Breast epithelium (tissue), 4 donors: ENCODE data around the gene SLC9A4. TPM values are rescaled to one million over a fixed set of nuclear protein-coding genes. Genes with fewer than 3 reads are reported as not detected.

Experiments used
- DNase-seq, 2 donors: peaks; one replicate each; pipeline ENCODE4 v3.0.0-alpha.2; 2019; ENCODE audit warnings: low spot score in 2 of 2
- H3K27ac ChIP-seq, 2 donors: fragments of 200-600 bp; sonication (generic) in 1 of 2; one replicate each; pipeline ENCODE4 v1.5.1; 2016 to 2019; ENCODE audit warnings: mild to moderate bottlenecking in 1 of 2
- H3K27me3 ChIP-seq, 2 donors: fragments of 200-600 bp; sonication (generic) in 1 of 2; one replicate each; pipeline versions ENCODE4 v1.5.1 to v1.6.0; 2017 to 2019; ENCODE audit warnings: control low read depth in 1 of 2, mild to moderate bottlenecking in 1 of 2
- H3K36me3 ChIP-seq: fragments of 200-600 bp; one replicate; pipeline ENCODE4 v1.5.1; 2019
- H3K4me1 ChIP-seq, 2 donors: fragments of 200-600 bp; sonication (generic); one replicate each; pipeline ENCODE4 v1.5.1; 2016 to 2019; ENCODE audit warnings: control low read depth in 1 of 2
- H3K4me3 ChIP-seq, 3 donors: fragments of 200-600 bp; sonication (generic); 1 replicate in 2 of 3; 2 replicates in 1 of 3; pipeline ENCODE4 v1.5.1; 2016 to 2019; ENCODE audit warnings: mild to moderate bottlenecking in 3 of 3, moderate library complexity in 2 of 3
- H3K9me3 ChIP-seq, 2 donors: fragments of 200-600 bp; sonication (generic) in 1 of 2; one replicate each; pipeline ENCODE4 v1.5.1; 2016 to 2019; ENCODE audit warnings: control low read depth in 1 of 2
- CTCF ChIP-seq, 3 donors: fragments of 450-650 bp; IDR thresholded peaks; one replicate each; pipeline ENCODE4 v1.5.1; 2016 to 2017; ENCODE audit warnings: antibody characterized with exemption in 3 of 3, mild to moderate bottlenecking in 3 of 3, moderate library complexity in 3 of 3
- POLR2A ChIP-seq: fragments of 450-650 bp; IDR thresholded peaks from one replicate; pipeline ENCODE4 v1.6.1; 2016; ENCODE audit warnings: antibody characterized with exemption, mild to moderate bottlenecking, moderate library complexity
- POLR2AphosphoS5 ChIP-seq, 3 donors: sonication (generic); formaldehyde crosslinking; IDR thresholded peaks; one replicate each; pipeline ENCODE4 v1.6.1; 2017; ENCODE audit warnings: antibody characterized with exemption in 3 of 3
- intact Hi-C: fragments of 100-400 bp; cut with DNase I; formaldehyde crosslinking; loops from one replicate; pipeline ENCODE4 v1.15.1; 2023; ENCODE audit warnings: low total_unique reads
- total RNA-seq, 3 donors: library from RNA; depleted of rRNA; stranded (reverse); fragments of >200 nt; gene quantifications; one replicate each; pipeline ENCODE4 v1.1.0, GENCODE V29; 2016

The SLC9A4 gene
- total RNA-seq, 3 donors from 2014 or later: not detected

- H3K4me1 ChIP-seq: peaks cover 0 to 4% of the 10 kb centered on the region in 2 donors
- intact Hi-C loops: no loop called here
Observed at GRCh38 chr2:102484310-102485061, 11.5 kb downstream of the SLC9A4 start.

DNA sequence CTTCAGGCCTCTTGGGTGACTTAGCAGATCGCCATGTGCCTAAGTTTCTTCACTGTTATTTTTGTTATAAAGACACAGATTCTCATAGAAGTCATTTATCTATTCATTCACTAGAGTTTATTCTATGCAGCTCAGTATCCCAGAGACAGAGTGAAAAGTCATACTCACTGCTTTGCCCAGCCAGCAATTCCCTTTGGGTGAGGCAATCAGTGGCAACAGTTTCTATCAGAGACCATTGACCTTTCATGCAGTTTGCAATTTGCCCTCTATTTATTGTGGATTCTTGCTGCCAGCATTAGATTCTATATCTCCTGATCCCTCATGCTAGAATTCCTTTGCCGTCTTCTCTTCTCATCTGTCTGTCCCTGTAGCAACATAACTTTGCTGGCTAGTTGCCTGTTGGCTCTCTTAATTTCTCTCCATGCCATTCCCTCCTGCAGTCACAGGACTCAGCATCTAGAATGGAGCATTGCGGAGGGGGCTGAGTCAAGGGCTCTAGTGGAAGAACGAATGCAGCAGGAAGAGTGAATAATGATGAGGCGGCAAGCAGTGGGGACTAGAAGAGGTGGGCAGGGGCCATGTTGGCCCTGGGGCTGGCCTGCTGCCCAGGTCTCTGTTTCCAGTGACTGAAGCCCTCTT lies 12.2 kb downstream of the SLC9A4 start:
- no peak for DNase-seq

More at GRCh38 chr2:102484310-102485061, 11.5 kb downstream of the SLC9A4 start:
- no peak for DNase-seq
- Histone ChIP-seq H3K9me3 (no peaks in the 10 kb centered on the region), H3K4me3 (no peak overlapping the region), H3K27ac (no peak overlapping the region), H3K36me3 (no peaks in the 10 kb centered on the region), H3K27me3 (no peaks in the 10 kb centered on the region)
- TF ChIP-seq POLR2AphosphoS5 (IDR thresholded peaks at IDR 0.05) (no peak), CTCF (IDR thresholded peaks at IDR 0.05) (no peak), POLR2A (no peak)

GRCh38 chr2:102486941-102487702 lies 14.1 kb downstream of the SLC9A4 start:
- no peaks in the 10 kb centered on the region for H3K9me3 ChIP-seq
- peaks cover 0 to 4% of the 10 kb centered on the region in 2 donors for H3K4me1 ChIP-seq
- no peak for TF ChIP-seq POLR2A
- TF ChIP-seq CTCF (IDR thresholded peaks at IDR 0.05): no peak
- no peak for TF ChIP-seq POLR2AphosphoS5 (IDR thresholded peaks at IDR 0.05)
- no peaks in the 10 kb centered on the region for H3K36me3 ChIP-seq
- H3K4me3 ChIP-seq: no peak overlapping the region
- intact Hi-C loops: no loop called here
- H3K27me3 ChIP-seq: no peaks in the 10 kb centered on the region
- no peak overlapping the region for H3K27ac ChIP-seq
- no peak for DNase-seq

More for the DNA sequence above, 12.2 kb downstream of the SLC9A4 start:
- no peak overlapping the region for H3K27ac ChIP-seq
- H3K27me3 ChIP-seq: no peaks in the 10 kb centered on the region
- H3K9me3 ChIP-seq: no peaks in the 10 kb centered on the region
- intact Hi-C loops: no loop called here
- TF ChIP-seq CTCF (IDR thresholded peaks at IDR 0.05): no peak
- TF ChIP-seq POLR2A: no peak
- no peak for TF ChIP-seq POLR2AphosphoS5 (IDR thresholded peaks at IDR 0.05)
- no peaks in the 10 kb centered on the region for H3K36me3 ChIP-seq
- H3K4me1 ChIP-seq: peaks cover 0 to 4% of the 10 kb centered on the region in 2 donors
- no peak overlapping the region for H3K4me3 ChIP-seq

DNA sequence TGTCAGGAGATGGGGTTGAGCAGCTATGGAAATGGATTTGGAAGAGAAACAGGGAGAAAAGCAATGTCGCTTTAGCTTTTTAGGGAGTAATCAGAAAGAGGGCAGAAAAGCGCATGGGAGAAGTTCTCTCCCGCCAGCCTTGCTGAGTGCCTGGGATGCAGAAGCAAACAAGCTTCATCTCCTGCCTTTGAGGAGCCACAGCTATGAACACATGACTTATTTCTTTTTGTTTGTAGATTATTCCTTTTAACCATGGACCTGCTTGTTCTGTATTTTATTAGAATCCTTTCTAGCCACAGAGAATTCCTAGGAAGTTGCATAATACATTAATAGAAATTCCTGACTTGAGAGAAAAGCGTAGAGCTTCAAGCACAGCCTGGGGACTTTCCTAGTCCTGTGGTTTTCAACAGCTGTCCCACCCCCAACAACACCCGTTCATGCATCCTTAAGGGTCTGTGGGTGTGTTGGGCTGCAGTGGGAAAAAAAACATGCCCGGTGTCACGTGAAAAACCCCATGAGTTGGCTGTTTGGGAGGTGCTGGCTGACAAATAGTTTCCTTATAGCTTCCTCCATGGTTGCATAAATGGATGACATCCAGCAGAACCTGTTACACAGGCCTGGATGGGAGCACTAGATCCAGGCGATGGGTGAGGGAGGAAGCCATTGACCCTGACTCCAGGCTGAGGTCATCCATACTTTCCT lies 14.9 kb downstream of the SLC9A4 start:
- peak in 1 of 2 donors; percentile 47 for DNase-seq
- TF ChIP-seq POLR2AphosphoS5 (IDR thresholded peaks at IDR 0.05): no peak
- TF ChIP-seq CTCF (IDR thresholded peaks at IDR 0.05): no peak
- TF ChIP-seq POLR2A: no peak

More for the DNA sequence above, 14.9 kb downstream of the SLC9A4 start:
- peak overlapping the region in 1 of 3 donors; percentile 25 for H3K4me3 ChIP-seq
- H3K27me3 ChIP-seq: no peaks in the 10 kb centered on the region
- intact Hi-C loops: no loop called here
- no peaks in the 10 kb centered on the region for H3K36me3 ChIP-seq
- peaks cover 0 to 4% of the 10 kb centered on the region in 2 donors for H3K4me1 ChIP-seq
- H3K9me3 ChIP-seq: no peaks in the 10 kb centered on the region
- peak overlapping the region in 1 of 2 donors; percentile 40 for H3K27ac ChIP-seq
